Osteocyte (in vitro differentiated cells): ENCODE measurements around the gene MALRD1. TPM values are rescaled to one million over a fixed set of nuclear protein-coding genes. Genes with fewer than 3 reads are reported as not detected.

Source experiments
- DNase-seq: peaks from one replicate; pipeline ENCODE4 v3.0.0; 2021; ENCODE audit warnings: mixed read lengths; ENCODE audit not compliant: unreplicated experiment; ENCODE audit errors: extremely low spot score
- H3K27ac Mint-ChIP-seq: one replicate; pipeline ENCODE4 v1.8.0; 2021; ENCODE audit warnings: mild to moderate bottlenecking, mixed read lengths; ENCODE audit not compliant: unreplicated experiment
- H3K27me3 Mint-ChIP-seq: one replicate; pipeline ENCODE4 v1.8.0; 2021; ENCODE audit warnings: mixed read lengths; ENCODE audit not compliant: unreplicated experiment
- H3K36me3 Mint-ChIP-seq: one replicate; pipeline ENCODE4 v1.8.0; 2021; ENCODE audit warnings: mixed read lengths; ENCODE audit not compliant: unreplicated experiment
- H3K4me1 Mint-ChIP-seq: one replicate; pipeline ENCODE4 v1.8.0; 2021; ENCODE audit warnings: mixed read lengths; ENCODE audit not compliant: unreplicated experiment
- H3K4me3 Mint-ChIP-seq: one replicate; pipeline ENCODE4 v1.8.0; 2021; ENCODE audit warnings: mild to moderate bottlenecking, moderate library complexity, mixed read lengths; ENCODE audit not compliant: unreplicated experiment
- H3K9me3 Mint-ChIP-seq: one replicate; pipeline ENCODE4 v1.8.0; 2021; ENCODE audit warnings: mixed read lengths; ENCODE audit not compliant: unreplicated experiment
- total RNA-seq: library from RNA; stranded (reverse); gene quantifications from 2 replicates; pipeline ENCODE4 v1.2.1, GENCODE V29; 2021
- TF ChIP-seq, protein P1 (sequence below): fragments of 200-600 bp; sonication (generic); IDR thresholded peaks from 2 replicates; pipeline ENCODE4 v1.5.0; 2021; ENCODE audit warnings: antibody characterized with exemption, mild to moderate bottlenecking, moderate library complexity

Gene MALRD1
- total RNA-seq, 1 donor from 2014 or later: 0.56 TPM

- TF ChIP-seq, protein P1, sequence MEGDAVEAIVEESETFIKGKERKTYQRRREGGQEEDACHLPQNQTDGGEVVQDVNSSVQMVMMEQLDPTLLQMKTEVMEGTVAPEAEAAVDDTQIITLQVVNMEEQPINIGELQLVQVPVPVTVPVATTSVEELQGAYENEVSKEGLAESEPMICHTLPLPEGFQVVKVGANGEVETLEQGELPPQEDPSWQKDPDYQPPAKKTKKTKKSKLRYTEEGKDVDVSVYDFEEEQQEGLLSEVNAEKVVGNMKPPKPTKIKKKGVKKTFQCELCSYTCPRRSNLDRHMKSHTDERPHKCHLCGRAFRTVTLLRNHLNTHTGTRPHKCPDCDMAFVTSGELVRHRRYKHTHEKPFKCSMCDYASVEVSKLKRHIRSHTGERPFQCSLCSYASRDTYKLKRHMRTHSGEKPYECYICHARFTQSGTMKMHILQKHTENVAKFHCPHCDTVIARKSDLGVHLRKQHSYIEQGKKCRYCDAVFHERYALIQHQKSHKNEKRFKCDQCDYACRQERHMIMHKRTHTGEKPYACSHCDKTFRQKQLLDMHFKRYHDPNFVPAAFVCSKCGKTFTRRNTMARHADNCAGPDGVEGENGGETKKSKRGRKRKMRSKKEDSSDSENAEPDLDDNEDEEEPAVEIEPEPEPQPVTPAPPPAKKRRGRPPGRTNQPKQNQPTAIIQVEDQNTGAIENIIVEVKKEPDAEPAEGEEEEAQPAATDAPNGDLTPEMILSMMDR: no peak
- Mint-ChIP-seq H3K9me3 (peaks cover 10% of the 10 kb centered on the region), H3K4me3 (no peak overlapping the region), H3K4me1 (no peaks in the 10 kb centered on the region), H3K36me3 (no peaks in the 10 kb centered on the region), H3K27me3 (no peaks in the 10 kb centered on the region), H3K27ac (no peak overlapping the region)
- DNase-seq: no peak
Observed at GRCh38 chr10:19041171-19041570, 7.4 kb upstream of the MALRD1 start.

GRCh38 chr10:19043431-19043830, 5.2 kb upstream of the MALRD1 start:
- DNase-seq: no peak
- Mint-ChIP-seq H3K4me3 (no peak overlapping the region), H3K9me3 (peaks cover 10% of the 10 kb centered on the region), H3K36me3 (no peaks in the 10 kb centered on the region), H3K27ac (no peak overlapping the region), H3K27me3 (no peaks in the 10 kb centered on the region), H3K4me1 (no peaks in the 10 kb centered on the region)
- TF ChIP-seq, protein P1: no peak

DNA sequence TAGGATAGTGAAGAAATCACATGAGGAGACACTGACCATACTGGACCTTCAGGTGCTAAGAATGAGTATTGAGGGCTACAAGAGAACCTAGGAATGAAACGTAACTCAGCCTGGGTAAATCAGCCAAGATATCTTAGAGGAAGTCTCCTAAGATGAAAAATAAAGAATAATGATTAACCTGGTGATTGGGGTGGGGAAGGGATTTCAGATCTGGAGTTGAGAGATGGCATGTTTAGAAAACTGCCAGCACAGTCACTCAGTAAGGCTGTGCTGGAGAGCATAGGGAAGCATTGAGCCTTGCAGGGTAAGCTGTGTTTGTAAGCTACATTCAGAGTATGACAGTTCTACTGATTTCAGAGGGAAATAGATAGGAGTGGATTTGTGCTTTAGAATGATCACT, 1.9 kb upstream of the MALRD1 start:
- Mint-ChIP-seq H3K4me3 (no peak overlapping the region), H3K27me3 (no peaks in the 10 kb centered on the region), H3K4me1 (no peaks in the 10 kb centered on the region), H3K27ac (no peak overlapping the region), H3K9me3 (peaks cover 16% of the 10 kb centered on the region), H3K36me3 (no peaks in the 10 kb centered on the region)
- DNase-seq: no peak
- TF ChIP-seq, protein P1: no peak

GRCh38 chr10:19048891-19049290, 290 bp downstream of the MALRD1 start:
- H3K36me3 Mint-ChIP-seq: no peaks in the 10 kb centered on the region
- H3K4me3 Mint-ChIP-seq: no peak overlapping the region
- H3K27ac Mint-ChIP-seq: no peak overlapping the region
- TF ChIP-seq, protein P1: no peak
- H3K9me3 Mint-ChIP-seq: peaks cover 26% of the 10 kb centered on the region
- H3K27me3 Mint-ChIP-seq: no peaks in the 10 kb centered on the region
- H3K4me1 Mint-ChIP-seq: no peaks in the 10 kb centered on the region
- no peak for DNase-seq

DNA sequence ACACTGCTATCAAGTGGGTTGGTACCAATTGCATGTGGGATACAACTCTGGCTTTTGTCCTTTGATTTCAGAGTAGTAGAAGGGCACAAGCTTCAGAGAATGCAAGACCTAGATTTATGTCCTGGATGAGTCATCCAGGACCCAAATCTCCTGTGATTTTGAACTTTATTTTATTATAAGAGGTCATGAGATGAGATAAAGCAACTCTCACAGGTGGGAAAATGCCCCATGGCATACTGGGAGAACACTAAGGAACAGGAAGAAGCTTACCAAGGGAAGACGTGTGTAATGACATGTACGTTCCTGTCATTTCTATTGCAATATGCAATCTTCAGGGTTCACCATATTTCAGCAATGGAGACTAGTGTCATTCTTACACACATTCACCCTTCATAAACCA, 966 bp downstream of the MALRD1 start:
- Mint-ChIP-seq H3K9me3 (peaks cover 28% of the 10 kb centered on the region), H3K27me3 (no peaks in the 10 kb centered on the region), H3K4me3 (no peak overlapping the region), H3K27ac (no peak overlapping the region), H3K36me3 (no peaks in the 10 kb centered on the region), H3K4me1 (no peaks in the 10 kb centered on the region)
- TF ChIP-seq, protein P1: no peak
- DNase-seq: no peak
